Measurements from ENCODE around the gene LHX6.

Gene LHX6

GRCh38 chr9:122234022-122234748 is 5.4 kb upstream of the LHX6 start:
- no peak for DNase-seq

GRCh38 chr9:122232796-122233306 is 4.1 kb upstream of the LHX6 start:
- no peak for DNase-seq

GRCh38 chr9:122229485-122229837 is 704 bp upstream of the LHX6 start:
- DNase-seq: no peak

- no peak for DNase-seq
Observed at GRCh38 chr9:122228191-122228567, 578 bp downstream of the LHX6 start.

GRCh38 chr9:122227575-122227900 is 1.2 kb downstream of the LHX6 start:
- no peak for DNase-seq

- no peak for DNase-seq
Observed at GRCh38 chr9:122226758-122227574, 1.8 kb downstream of the LHX6 start.

GRCh38 chr9:122226142-122226757 is 2.5 kb downstream of the LHX6 start:
- DNase-seq: no peak

- no peak for DNase-seq
Observed at GRCh38 chr9:122225312-122226141, 3.2 kb downstream of the LHX6 start.

GRCh38 chr9:122223435-122223834 is 5.3 kb downstream of the LHX6 start:
- no peak for DNase-seq

GRCh38 chr9:122222791-122223190 is 6.0 kb downstream of the LHX6 start:
- no peak for DNase-seq

- DNase-seq: no peak
Observed at GRCh38 chr9:122221183-122221811, 7.5 kb downstream of the LHX6 start.

- no peak for DNase-seq
Observed at GRCh38 chr9:122220673-122221182, 8.0 kb downstream of the LHX6 start.

GRCh38 chr9:122219856-122220672 is 8.7 kb downstream of the LHX6 start:
- no peak for DNase-seq

- no peak for DNase-seq
Observed at GRCh38 chr9:122218935-122219855, 9.6 kb downstream of the LHX6 start.

GRCh38 chr9:122218071-122218934 is 10.5 kb downstream of the LHX6 start:
- DNase-seq: no peak

- DNase-seq: no peak
Observed at GRCh38 chr9:122217640-122218039, 11.1 kb downstream of the LHX6 start.

GRCh38 chr9:122216798-122217418 is 11.8 kb downstream of the LHX6 start:
- DNase-seq: no peak

GRCh38 chr9:122216138-122216797 is 12.5 kb downstream of the LHX6 start:
- DNase-seq: no peak
